GM21390 (cell line): ENCODE results near the gene TFF1.

ENCODE experiments used
- ATAC-seq: cut with Tn5 transposase; IDR thresholded peaks from one replicate; pipeline ENCODE4 v1.9.1; 2021; ENCODE audit not compliant: unreplicated experiment

Gene TFF1

DNA sequence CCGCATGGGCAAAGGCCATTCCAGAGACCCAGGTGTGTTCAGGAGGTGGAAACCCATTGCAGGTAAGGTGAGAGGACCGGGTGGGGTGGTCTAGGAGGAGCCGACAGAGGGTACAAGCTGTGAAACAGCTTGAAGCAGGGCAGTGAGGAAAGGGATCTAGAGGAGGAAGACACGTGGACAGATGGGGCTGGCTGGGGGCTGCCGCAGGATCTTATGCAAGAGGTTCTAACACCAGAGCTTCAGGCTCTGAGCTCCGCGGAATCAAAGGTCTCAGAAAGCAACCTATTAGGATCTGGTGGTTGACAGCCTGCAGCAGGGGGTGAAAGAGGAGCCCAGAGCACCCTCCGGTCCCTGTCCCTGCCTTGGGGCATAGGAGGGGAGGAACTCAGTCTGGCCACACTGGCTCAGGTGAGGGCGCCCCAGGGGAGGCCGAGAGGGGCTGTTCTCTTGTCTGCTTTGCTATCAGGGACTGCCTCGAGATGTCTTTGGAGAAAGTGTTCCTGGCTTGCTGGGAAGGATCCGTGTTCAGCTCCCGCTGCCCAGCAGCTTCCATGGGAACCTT is 1.9 kb downstream of the TFF1 start:
- ATAC-seq, result no peak

- ATAC-seq, result no peak
Observed at GRCh38 chr21:42363312-42363711, 3.0 kb downstream of the TFF1 start.

GRCh38 chr21:42362700-42363099 is 3.6 kb downstream of the TFF1 start:
- no peak for ATAC-seq

DNA sequence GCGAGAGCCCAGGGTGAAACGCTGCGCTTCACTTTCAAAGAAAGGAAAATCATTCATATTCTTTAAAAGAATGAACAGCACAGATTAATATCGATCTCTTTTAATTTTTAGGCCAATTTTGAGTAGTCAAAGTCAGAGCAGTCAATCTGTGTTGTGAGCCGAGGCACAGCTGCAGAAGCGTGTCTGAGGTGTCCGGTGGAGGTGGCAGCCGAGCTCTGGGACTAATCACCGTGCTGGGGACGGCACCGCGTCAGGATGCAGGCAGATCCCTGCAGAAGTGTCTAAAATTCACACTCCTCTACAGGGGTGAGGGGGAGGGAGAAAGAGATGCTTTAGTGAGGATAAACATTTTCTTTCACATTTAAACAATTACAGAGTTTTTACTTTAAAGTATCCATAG is 4.1 kb downstream of the TFF1 start:
- ATAC-seq, result no peak

GRCh38 chr21:42361286-42361685 is 5.0 kb downstream of the TFF1 start:
- ATAC-seq, result no peak

DNA sequence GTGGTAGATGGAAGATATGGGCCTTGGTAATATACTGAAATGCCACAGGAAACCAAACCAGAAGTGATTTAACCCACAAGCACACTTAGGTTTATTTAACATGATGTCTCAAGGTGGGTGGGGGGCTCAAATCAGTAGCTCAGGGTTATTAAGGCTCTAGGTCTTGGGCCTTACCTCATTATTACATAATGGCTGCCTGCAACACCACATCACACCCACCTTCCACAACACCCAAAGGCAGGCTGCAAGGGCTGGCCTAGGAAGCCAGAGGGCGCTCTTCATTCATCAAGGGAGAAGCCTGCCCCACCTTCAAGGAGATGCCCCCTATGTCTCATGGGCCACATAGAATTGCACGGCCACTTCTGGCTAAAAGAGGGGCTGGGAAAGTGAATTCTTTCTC is 6.0 kb downstream of the TFF1 start:
- no peak for ATAC-seq

DNA sequence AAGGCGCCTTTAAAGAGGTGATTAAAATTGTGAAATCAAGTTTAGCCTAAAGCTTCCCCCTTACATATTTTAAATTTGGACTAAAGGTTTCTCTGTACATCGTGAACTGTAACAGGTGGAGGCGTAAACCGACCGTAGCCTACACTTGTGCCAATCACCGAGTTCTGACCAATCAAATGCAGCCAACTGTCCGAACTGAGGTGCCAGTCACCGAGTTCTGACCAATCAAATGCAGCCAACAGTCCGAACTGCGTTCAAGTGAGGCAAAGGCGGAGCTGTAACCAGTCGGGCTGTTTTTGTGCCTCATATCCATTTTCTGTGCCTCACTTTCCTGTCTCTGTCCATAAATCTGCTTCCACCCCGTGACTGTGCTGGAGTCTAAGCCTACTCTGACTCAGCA is 7.4 kb downstream of the TFF1 start:
- ATAC-seq, result no peak

DNA sequence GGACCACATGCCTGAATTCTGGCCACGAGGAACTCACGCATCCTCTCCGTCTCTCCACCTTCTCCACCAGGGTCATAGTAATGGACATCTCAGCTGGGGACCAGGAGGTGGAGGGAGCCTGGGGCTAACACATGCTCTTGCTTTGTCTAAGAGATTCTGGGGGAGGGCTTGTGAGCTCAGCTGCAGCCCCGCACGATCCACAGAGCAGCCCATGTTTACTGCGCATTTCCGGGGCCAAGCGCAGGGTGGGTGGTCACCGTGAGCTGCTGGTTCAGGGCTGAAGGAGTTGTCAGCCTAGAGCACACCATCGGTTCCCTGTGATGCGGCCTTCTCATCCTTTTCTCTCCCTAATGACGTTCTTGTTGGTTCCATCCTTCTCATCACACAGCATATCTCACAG is 8.1 kb downstream of the TFF1 start:
- ATAC-seq, result no peak

GRCh38 chr21:42357307-42357706 is 9.0 kb downstream of the TFF1 start:
- ATAC-seq, result no peak

- no peak for ATAC-seq
Observed at GRCh38 chr21:42356650-42357049, 9.7 kb downstream of the TFF1 start.

DNA sequence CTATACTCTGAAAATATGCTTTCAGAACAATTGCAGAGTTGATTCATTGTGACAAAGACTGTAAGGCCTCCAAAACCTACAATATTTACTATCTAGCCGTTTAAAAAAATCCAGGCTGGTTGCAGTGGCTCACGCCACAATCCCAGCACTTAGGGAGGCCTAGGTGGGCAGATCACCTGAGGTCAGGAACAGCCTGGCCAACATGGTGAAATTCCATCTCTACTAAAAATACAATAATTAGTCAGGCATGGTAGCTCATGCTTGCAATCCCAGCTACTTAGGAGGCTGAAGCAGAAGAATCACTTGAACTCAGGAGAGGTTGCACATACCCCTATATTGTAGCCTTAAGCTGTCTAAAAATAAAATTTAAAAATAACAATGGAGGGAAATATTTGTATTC is 10.3 kb downstream of the TFF1 start:
- no peak for ATAC-seq

- no peak for ATAC-seq
Observed at GRCh38 chr21:42353623-42354022, 12.7 kb downstream of the TFF1 start.

DNA sequence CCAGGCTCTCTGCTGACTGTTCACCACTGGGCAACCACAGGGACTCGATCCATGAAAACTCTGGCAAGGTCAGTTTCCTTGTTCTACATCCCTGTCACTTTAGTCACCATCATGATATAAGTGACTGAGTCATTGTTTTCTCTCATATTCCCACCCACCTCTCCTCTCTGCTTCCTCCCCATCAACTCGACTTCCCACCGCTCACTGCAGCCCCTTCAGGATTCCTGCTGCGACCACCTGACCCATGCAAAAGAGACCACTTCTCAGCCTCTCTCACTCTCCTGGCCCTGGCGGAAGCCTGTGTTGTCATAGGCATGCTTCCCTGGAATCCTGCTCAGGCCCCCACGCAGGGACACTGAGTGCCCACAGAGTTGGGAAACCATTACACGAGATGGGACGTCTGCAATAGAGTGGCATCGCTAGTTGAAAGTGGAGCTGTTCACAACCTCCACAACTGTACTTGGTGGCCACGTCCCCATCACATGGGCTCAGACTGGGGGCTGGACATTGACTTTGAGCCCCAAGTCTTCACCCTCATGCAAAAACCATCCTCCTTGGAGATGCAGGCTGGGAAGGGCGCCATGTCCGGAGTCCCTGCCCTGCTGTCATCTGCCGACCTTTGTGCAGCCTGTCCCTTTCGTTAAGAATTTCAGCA is 13.8 kb downstream of the TFF1 start:
- ATAC-seq, result no peak

GRCh38 chr21:42351626-42352440 is 14.5 kb downstream of the TFF1 start:
- ATAC-seq, result no peak

DNA sequence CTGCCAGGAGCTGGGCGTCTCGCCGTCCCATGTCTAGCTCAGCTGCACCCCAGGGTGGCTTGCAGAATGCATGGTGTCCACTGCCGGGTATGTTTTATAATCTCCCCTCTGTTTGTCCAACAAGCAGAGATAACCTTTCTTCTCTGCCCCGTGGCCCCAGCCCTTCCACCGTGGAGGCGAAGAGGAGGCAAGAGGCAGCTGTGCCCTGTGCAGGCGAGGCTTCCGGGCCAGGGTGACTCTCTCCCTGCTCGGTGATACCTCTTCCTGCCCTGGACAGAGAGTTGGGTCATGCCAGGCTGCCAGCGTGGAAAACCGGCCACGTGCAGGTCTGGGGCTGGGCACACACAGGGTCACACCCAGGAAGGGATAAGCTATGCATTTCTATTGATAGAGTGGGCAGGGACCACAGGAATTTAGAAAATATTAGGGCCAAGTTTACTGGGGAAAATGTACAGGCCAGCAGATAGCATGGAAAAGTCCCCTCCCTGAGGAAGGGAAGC is 15.4 kb downstream of the TFF1 start, which contains the start of gene TFF2:
TFF2 (minus strand) TSS at position 68 of the 500 bp plus-strand sequence; CDS start at position 31, 37 bp downstream.
- no peak for ATAC-seq

GRCh38 chr21:42350318-42350910 is 15.9 kb downstream of the TFF1 start:
- no peak for ATAC-seq

DNA sequence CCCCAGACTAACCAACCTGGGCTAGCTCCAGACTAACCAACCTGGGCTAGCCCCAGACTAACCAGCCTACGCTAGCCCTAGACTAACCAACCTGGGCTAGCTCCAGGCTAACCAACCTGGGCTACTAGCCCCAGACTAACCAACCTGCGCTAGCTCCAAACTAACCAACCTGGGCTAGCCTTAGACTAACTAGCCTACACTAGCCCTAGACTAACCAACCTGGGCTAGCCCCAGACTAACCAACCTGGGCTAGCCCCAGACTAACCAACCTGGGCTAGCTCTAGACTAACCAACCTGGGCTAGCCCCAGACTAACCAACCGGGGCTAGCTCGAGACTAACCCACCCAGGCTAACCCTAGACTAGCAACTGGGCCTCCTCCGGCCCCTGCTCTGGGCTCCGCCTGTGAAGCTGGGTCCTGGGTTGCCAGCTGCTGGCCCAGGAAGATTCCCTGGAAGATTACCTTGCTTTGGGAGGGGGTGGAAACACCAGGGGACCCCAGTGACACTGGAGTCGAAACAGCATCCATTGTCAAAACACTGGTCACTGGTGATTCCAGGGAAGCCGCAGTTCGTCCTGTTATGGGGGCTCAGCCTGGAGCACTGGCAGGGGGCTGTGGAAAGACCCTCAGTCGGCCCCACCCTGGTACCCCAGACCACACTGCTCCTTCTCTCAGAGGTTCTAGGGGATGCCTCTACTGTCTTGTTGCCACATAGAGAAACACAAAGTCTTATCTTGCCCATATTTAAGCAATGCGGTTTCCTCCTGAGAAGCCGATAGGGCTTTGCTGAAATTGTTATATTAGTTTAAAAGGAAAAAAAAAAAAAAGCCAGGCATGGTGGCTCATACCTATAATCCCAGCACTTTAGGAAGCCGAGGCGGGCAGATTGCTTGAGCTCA is 16.7 kb downstream of the TFF1 start:
- no peak for ATAC-seq

DNA sequence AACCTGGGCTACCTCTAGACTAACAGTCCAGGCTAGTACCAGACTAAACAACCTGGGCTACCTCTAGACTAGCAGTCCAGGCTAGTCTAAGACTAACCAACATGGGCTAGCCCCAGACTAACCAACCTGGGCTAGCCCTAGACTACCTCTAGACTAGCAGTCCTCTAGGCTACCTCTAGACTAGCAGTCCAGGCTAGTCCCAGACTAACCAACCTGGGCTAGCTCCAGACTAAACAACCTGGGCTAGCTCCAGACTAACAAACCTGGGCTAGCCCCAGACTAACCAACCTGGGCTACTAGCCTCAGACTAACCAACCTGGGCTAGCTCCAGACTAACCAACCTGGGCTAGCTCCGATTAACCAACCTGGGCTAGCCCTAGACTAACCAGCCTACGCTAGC is 17.6 kb downstream of the TFF1 start:
- ATAC-seq, result no peak

GRCh38 chr21:42347601-42348327 is 18.6 kb downstream of the TFF1 start:
- no peak for ATAC-seq
